GM21360 (cell line): ENCODE measurements around the gene PRDM15.

Experiments used
- ATAC-seq: cut with Tn5 transposase; IDR thresholded peaks from one replicate; pipeline ENCODE4 v1.9.1; 2021; ENCODE audit warnings: mild to moderate bottlenecking, moderate library complexity; ENCODE audit not compliant: unreplicated experiment

PRDM15 gene, protein sequence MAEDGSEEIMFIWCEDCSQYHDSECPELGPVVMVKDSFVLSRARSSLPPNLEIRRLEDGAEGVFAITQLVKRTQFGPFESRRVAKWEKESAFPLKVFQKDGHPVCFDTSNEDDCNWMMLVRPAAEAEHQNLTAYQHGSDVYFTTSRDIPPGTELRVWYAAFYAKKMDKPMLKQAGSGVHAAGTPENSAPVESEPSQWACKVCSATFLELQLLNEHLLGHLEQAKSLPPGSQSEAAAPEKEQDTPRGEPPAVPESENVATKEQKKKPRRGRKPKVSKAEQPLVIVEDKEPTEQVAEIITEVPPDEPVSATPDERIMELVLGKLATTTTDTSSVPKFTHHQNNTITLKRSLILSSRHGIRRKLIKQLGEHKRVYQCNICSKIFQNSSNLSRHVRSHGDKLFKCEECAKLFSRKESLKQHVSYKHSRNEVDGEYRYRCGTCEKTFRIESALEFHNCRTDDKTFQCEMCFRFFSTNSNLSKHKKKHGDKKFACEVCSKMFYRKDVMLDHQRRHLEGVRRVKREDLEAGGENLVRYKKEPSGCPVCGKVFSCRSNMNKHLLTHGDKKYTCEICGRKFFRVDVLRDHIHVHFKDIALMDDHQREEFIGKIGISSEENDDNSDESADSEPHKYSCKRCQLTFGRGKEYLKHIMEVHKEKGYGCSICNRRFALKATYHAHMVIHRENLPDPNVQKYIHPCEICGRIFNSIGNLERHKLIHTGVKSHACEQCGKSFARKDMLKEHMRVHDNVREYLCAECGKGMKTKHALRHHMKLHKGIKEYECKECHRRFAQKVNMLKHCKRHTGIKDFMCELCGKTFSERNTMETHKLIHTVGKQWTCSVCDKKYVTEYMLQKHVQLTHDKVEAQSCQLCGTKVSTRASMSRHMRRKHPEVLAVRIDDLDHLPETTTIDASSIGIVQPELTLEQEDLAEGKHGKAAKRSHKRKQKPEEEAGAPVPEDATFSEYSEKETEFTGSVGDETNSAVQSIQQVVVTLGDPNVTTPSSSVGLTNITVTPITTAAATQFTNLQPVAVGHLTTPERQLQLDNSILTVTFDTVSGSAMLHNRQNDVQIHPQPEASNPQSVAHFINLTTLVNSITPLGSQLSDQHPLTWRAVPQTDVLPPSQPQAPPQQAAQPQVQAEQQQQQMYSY

DNA sequence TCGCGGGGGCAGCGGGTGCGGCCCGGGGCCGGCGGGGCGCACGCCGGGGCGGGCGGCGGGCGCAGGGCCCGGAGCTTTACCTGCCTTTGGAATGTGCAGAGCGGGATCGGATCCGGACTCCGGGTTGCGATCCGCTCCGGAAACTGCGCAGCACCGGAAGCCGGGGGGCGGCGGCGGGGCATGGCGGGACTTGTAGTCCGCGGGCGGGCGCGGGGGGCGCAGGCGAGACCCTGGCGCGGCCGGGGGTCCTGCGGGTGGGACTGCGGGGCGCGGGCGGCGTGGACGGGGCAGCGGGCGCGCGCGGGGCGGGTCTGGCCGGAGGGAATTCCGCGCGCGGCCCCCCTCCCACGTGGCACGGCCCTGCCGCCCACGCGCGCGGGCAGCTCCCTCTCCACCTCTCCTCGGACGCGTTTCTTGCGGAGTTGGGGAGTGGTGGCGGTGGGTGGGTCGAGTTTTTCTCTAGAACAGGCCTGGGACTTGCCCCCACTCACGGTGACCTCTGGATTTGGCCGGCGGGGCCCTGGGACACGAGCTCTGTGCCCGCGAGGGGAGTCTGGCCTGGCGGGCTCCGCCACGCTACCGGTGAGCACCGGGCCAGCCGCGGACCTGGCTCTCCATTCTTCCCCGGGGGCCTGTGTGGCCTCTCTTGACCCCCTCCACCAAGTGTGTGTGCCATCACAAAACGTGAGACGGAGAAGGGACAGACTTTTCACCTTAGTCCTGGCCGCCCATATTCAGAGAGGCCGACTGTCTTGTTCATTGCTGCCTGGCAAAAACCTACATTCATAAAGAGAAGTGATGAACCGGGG lies at the start of gene PRDM15:
TSS of gene PRDM15 (minus strand) at position 155 of the 809 bp plus-strand sequence. CDS start 18,981 bp downstream, outside the sequence.
- ATAC-seq: no peak

DNA sequence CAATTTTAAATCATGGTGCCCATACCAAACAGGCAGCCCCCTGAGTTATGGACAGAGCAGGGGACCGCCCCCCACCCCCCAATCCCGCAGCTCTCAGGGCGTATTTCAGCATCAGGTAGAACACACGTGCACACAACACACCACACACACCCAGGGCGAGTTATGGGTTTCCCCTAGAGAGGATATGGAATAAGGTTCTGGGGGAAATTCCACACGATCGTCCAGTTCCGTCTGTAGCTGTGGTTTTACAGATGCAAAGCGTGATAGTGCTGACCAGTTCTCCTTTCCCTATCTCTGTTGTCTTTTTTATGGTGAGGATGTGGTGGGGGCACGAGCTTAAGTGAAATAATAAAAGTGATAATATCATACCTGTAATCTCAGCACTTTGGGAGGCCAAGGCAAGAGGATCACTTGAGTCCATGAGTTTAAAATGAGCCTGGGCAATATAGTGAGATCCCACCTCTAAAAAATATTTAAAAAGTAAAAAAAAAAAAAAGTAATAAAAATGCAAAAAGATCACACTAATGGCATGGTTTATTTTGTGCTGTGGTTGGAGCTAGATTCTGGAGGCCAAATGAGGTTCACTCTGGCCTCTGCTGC lies 49.6 kb upstream of the PRDM15 start:
- ATAC-seq: peak; percentile 39

DNA sequence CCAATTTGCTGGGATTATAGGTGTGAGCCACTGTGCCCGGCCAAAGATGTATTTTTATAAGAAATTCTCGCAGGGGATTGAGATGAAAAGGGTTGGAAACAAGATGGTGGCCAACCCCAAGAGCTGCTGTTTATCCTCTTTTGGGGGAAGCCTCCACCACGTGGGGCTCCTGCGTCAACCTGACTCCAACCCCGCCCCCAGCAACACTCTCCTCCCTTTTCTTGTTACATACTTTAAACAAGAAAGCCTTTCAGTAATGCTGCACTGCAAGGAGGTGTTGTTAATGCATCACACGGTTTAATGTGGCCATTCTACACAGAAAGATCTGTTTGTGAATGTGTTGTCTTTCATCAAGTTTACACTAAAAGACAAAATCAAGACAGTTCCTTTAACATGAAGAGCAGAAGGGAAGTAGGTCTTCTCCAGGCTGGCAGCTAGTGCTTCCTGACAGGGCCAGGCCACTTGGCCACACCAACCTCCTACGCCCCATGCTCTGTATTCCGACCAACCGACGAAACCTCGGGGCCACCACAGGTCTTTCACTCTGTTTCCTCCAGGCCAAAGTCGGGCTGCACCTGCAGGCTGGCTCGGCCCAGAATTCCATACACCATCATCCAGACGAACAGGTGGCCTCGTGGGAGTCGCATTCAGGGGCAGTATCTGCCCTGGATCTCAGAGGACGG lies 48.7 kb upstream of the PRDM15 start:
- no peak for ATAC-seq

DNA sequence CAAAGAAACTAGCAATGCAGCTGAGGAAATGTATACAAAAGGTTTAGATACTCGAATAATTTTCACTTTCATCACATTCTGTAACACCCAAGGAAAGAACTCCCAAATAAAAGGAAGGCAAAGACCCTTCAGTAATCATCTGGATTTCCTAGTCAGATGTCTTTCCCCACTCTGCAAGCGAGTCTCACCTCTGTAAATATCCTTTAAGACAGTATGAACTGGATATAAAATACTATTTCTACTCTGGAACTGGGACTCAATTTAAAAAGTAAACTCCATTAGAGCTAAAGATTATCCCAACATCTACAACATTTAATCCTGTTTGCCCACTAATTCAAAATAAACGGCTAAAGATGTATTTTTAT lies 47.6 kb upstream of the PRDM15 start:
- ATAC-seq: no peak

DNA sequence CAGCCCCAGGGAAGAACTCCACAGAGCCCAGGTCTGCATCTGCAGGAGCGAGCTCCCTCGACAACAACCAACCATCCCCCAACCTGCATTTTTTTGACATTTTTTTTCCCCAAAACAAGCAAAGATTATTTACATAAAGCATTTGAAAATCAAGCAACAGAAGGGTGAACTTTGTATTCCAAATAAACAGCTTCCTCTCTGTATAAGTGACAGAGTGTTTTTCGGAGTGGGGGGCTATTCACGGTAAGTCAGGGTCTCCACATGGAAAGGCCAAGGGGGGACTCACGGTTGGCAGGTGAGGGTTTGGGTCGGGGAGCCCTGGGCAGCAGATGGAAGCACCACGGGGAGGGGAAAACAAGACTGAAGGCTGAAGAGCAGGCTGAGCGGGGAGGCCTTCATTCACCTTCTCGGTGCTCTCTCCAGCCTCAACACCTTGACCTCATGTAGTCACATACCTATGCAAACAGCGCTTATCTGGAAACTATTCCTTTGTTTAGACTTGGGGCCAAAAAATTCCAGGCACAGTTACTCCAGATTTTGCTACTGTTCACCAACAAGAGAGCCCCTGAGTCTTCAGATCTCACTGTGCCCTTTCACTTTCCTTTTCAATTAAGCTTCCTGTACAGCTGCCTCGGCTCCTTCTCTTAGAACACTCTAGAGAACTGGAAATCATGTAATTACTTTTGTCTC lies 47.1 kb upstream of the PRDM15 start:
- ATAC-seq: peak; percentile 47

DNA sequence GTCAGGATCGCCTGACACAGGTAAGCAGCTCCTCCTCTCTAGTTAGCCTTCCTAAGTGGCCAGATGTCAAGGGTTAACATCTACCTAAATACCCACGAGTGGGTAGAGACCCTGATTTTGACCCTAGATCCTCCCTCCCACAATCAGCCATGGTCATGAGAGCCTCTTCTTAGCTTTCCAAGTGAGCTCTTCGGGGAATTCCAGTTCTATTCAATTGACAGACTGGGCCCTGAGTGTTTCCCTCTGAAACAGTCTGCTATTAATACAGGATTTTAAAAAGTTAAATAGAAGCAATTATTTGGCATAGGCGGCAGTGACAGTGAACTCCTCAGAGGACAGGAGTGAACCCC lies 46.6 kb upstream of the PRDM15 start:
- ATAC-seq: no peak

DNA sequence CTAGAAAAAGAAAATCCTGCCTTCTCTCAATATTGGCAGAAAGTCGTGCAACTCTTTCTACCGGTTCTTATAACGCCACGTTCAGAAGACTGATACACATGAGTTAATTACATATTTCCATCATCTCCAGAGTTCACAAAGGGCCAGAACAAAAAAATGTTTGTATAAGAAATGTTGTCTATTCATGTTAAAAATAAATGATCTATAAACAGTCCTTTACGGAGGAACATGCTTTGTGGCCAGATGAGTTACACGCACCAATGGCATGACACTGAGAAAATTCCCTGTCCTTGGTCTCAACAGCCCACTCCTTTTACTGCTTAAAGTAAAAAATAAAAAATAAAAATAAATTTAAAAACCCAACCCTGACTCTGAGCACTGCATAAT lies 45.2 kb upstream of the PRDM15 start:
- ATAC-seq: no peak

DNA sequence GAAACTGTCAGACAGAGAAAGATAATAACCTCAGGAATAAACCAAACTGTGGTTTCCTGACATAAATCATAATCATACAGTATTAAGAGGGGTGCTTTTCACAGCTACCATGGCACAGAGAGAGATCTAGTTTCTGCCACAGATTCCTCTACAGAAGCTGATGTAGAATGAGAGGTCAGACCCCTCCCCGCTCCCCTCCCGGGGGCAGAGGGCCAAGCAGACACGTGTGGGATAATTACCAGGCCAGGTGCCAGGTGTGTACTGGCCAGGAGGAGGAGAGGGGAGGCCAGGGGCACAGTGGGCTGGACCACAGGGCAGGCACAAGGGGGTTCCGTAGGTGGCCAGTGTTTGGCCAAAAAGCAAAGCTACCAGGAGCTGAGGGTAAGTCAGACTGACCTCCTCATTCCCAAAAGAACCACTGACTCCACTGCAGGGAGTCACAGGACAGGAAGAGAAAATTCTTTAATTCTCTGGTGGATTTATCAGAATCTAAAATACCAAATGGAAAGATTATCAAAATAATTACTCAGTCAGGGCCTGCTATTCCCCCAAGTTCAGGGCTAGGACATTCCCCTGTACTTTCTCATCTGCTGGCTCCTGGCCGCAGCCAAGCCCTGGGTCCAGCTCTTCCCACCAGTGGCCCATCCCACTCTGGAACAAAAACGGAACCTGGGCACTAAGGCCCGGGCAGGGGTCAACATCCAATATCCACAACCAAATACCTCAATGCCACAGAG lies 44.7 kb upstream of the PRDM15 start:
- ATAC-seq: no peak

DNA sequence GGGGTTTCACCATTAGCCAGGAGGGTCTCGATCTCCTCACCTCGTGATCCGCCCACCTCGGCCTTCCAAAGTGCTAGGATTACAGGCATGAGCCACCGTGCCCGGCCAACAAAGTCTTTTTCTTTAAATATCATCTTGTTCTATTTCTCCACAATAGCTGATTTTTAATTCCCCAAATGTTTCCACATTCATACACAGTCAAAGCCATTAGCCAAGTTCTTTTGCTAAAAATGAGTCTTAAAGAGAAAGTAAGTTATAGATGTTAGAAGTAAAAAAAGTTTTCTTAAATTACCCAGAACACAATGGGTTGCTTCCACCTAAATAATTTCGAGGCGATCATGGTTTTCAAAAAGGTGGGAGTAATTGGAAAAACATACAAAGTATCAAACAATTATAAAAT lies 44.0 kb upstream of the PRDM15 start:
- no peak for ATAC-seq

DNA sequence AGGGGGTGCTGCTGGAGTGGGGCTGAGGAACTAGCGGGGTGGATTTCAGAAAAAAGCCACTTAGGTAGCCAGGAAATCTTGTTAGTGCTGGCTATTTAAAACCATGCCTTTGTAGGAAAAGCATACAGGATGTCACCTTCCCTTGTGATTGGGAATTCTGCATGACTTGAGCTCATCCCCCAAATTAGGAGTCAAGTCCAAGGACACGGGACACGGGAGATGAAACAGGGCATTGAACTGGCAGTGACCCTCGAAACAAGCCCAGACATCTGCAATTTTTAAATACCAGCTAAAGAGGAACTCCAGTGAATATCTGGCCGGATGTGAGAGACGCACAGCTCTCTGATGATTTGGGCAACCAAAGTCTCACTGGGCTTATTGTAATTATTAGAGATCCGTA lies 41.9 kb upstream of the PRDM15 start:
- no peak for ATAC-seq

DNA sequence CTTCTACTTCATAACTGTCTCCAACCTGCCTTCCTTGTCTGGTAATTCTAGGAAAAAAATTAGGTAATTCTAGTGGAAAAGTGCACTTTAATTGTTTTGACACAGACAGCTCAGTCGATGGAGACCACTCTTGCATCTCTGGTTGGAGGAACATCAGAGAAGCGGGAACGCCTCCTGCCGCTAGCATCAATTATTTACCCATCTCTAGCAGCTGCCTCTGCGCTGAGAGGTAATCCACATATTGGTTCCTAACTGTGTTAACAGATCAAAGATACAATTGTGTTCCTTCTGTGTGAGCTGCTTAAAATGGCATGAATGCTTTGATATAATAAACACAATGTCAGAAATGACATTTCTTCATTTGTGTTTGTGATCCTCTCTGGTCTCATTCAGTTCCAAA lies 41.3 kb upstream of the PRDM15 start:
- no peak for ATAC-seq

DNA sequence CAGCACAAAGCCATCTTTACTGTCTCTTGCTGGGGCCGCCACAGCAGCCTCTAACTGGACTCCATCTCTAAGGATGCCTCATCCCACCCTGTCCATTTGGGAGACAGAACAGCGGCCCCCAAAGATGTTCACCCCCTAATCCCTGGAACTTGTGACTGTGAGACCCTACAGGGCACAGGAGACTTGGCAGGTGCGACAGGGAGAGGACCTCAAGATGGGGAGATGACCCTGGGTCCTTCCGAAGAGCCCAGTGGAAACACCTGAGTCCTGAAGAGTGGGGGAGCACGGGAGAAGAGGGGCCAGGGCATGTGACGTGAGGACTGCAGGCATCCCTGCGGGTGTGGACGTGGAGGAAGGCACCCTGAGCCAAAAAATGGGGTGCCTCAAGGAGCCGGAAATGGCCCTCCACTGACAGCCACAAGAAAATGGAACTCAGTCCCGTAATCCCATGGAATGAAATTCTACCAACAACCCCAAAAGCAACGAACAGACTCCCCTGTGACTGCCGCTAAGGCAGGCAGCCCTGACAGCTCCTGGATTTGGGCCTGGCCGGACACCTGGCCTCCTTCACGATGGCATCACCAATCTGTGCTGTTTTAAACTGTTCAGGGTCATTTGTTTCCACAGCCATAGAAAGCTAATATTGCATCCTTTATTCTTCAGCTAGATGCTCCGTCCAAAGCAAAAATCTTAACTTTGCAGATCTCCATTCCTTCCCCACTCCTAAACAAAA lies 40.7 kb upstream of the PRDM15 start:
- no peak for ATAC-seq

DNA sequence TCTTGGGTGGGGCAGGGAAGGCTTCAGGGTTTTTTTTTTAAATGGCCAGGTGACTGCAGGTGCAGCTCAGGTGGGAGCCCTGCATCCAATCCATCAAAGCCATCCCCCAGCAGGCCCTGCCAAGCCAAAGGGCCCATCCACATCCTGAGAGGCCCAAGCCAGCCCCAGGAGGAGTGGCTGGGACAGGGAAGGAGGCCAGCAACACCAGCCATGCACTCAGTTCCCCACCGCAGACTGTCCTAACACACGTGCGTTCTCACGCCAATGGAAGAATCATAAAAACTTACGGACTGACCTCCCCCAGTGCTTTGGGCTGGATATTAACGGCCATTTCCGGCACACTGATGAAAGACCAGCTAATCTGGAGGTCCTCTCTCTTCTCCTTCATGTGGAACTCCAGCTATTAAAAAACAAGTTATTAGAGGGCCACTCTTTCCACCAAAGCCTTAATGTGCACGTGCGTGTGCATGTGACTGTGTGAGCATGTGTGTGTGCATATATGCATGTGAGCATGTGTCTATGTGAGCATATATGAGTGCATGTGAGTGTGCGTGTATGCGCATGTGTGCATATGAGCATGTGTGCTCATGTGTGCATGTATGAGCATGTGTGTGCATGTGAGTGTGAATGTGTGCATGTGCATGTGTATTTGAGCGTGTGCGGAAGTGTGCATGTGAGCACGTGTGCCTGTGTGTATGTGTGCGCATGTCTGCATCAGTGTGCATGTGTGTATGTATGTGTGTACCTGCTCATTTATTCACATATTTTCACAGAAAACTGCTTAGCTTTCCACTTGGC lies 39.6 kb upstream of the PRDM15 start:
- ATAC-seq: no peak

DNA sequence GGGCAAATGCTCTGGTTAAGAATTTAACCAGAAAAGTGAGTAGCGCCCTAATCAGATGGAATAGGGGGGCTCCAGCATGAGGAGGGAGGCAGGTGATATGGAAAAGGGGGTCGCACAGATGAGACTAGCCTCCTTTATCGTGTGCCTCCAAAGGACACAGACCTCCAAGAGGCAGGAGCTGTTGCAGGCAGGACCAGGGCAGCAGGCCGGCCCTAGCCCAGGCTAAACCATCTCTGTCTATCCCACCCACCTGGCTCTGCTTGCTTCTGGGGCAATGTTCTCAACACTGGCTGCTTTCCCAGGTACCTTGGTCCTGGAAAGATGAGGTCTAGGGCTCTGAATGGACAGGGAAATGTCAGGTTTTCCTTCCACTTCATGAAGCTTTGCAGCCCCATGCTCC lies 38.4 kb upstream of the PRDM15 start:
- no peak for ATAC-seq

DNA sequence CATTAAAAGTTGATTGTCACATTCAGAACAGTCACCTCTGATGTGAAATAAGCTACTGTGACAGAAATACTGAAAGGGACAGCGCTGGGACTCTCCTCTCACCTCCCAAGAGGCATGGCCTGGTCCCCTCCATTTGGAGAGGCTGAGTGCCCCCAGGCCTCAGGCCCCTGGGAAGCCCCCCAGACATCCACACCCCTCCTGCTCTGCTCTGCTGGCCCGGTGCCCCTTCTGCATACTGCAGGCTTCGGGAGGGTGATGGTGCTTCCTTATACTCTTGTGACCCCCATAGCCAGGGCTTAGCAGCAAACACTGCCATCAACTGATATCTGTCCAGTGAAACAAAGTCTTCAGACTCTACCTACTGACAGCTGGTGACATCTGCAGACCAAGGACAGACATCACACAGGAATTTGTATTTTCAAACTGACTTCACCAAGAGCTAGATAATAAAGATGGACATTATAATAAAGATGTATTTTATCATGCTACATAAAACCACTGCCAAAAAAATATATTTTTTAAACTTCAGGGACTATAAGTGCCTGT lies 37.8 kb upstream of the PRDM15 start:
- no peak for ATAC-seq

DNA sequence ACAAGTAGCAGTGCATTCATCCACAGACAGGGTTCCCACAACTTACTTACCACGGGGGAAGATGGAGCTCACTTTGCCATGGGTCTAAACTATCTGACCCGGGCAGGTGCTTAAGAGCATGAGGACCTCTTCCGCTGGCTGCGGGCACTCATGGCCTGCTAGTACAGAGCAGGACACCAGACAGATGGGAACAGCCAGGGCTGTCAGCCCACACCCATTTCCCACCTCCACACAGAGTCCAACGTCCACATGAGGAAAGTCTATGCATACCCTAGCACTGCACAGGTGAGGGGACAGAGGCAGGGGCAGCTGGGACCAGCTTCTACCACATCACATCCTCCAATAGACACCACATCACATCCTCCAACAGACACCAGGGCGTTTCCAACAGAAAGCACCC lies 35.8 kb upstream of the PRDM15 start:
- ATAC-seq: no peak

DNA sequence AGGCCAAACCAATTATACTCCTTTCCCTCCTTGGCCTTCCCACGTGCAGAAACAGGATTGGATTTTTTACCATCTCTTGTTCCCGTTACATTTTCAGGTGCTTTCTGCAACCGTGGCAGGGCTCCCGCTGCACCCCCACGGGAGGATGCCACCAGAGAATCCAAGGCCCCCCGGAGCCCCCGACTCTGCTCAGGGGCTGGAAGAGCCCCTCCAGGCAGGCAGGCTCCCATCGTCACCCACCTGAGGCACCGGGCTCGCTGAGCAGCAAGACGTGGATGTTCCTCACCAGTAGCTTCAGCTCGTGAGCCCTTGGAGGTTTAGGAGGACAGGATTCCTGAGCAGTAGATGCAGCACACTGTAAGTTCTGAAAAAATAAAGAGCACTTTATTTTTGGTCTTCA lies 35.2 kb upstream of the PRDM15 start:
- ATAC-seq: no peak
